ENCODE data around the gene DLGAP1.

DNA sequence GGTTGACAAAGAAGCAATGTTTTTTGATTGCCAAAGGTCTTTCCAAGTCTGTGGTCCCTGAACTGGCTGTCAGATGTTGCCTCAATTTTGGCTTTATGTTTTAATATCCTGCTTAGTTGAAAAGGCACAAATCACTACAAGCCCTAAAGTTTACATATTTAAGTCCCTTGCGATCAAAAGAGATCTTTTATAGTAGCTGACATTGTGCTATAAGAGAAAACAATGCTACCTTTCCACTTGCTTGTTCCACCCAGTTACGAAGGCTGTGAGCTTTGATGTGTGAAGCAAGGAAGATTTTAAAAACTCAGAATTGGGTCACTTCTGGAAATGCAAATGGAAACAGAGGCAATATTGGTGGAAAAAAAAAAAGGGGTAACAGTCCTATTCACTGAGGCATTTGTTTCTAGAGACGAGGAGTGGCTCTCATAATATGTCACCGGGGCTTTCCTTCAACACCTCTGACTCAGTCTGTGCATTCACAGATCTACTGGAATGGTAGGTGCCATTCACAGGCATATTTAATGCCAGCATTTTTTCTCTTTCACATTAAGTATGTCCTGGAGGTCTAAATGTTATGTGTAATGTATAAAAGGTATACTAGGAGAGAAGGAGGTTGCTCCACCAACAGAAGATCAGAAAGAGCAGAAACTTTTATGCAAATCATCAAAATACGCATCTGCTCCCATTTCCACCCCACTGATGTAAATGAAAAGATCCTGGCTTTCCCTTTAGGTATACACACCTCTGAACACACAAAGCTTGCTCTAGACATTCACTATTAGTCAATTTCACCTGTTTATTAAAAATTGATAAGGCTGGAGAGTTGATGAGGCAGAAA, 913.3 kb downstream of the DLGAP1 start:
- TF ChIP-seq, protein P1, sequence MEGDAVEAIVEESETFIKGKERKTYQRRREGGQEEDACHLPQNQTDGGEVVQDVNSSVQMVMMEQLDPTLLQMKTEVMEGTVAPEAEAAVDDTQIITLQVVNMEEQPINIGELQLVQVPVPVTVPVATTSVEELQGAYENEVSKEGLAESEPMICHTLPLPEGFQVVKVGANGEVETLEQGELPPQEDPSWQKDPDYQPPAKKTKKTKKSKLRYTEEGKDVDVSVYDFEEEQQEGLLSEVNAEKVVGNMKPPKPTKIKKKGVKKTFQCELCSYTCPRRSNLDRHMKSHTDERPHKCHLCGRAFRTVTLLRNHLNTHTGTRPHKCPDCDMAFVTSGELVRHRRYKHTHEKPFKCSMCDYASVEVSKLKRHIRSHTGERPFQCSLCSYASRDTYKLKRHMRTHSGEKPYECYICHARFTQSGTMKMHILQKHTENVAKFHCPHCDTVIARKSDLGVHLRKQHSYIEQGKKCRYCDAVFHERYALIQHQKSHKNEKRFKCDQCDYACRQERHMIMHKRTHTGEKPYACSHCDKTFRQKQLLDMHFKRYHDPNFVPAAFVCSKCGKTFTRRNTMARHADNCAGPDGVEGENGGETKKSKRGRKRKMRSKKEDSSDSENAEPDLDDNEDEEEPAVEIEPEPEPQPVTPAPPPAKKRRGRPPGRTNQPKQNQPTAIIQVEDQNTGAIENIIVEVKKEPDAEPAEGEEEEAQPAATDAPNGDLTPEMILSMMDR (IDR thresholded peaks at IDR 0.05), result no peak
- no peak for TF ChIP-seq POLR2AphosphoS5 (IDR thresholded peaks at IDR 0.05)
